ENCODE results near the gene MPPED2. TPM values are rescaled to one million over a fixed set of nuclear protein-coding genes. Genes with fewer than 3 reads are reported as not detected.

The MPPED2 gene
- total RNA-seq, 1 donor from 2014 or later, result 50.2 TPM

DNA sequence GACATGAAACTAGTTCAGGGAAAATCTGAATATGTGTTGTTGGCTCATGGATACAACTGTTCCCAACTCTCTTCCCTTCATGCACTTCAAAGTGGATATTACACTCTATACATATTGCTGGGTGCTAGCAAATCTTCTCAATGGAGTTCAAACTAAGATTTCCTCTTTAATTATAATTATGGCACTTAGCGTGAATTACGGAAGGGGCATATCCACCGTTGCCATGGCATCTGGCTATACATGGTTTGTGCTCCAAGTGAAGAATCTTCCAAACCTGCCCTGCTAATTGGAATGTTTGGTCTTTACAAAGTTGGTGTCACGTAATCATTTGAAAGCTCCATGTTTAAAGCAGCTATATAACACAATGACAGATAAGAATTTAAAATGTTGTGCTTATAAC lies 5.6 kb downstream of the MPPED2 start:
- Mint-ChIP-seq H3K27ac (ENCODE audit: unreplicated experiment) (no peak overlapping the region), H3K4me1 (ENCODE audit: unreplicated experiment) (peaks cover 35% of the 10 kb centered on the region), H3K27me3 (ENCODE audit: unreplicated experiment) (peaks cover 4% of the 10 kb centered on the region), H3K36me3 (ENCODE audit: low read depth, unreplicated experiment) (peaks cover 25% of the 10 kb centered on the region), H3K9me3 (ENCODE audit: unreplicated experiment) (no peaks in the 10 kb centered on the region), H3K4me3 (ENCODE audit: unreplicated experiment) (no peak overlapping the region)
- no peak for DNase-seq (ENCODE audit: low spot score)
- TF ChIP-seq CTCF (IDR thresholded peaks at IDR 0.05; ENCODE audit: unreplicated experiment), result no peak

DNA sequence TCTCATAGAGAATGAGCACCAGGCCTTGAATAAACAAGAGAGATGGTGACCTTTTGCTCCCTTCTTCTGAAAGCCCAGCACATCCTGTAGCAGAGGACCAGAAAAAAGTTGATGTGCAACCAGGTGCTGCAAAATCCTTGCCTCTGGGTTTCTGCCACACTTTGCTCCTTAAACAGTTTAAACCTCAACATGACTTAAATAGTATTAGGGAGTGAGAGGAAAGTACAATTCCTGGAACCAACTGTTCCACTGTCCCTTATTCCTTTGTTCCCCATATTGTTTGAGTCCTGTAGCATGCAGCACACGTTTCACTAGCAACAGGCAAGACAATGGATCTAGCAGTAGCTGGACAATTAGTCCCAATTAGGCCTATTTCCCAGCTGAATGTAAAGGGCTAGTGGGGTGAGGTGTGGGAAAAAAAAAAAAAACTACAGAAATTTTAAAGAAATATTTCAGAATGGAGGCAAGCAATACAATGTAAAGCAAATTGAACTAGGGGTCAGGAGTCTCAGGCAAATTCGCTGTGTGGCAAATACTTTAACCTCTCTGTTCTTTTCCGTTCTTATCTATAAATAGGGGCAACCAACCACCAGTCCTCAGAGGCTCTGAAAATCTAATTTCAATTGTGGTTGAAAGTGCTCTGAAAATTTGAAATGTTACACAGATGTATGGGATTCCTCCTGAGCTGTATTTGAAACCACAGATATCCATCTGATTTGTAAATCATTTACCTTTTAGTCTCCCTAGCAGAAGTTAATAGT lies 6.6 kb downstream of the MPPED2 start:
- Mint-ChIP-seq H3K4me3 (ENCODE audit: unreplicated experiment) (no peak overlapping the region), H3K9me3 (ENCODE audit: unreplicated experiment) (no peaks in the 10 kb centered on the region), H3K4me1 (ENCODE audit: unreplicated experiment) (peaks cover 32% of the 10 kb centered on the region), H3K36me3 (ENCODE audit: low read depth, unreplicated experiment) (peaks cover 22% of the 10 kb centered on the region), H3K27me3 (ENCODE audit: unreplicated experiment) (peaks cover 4% of the 10 kb centered on the region), H3K27ac (ENCODE audit: unreplicated experiment) (no peak overlapping the region)
- TF ChIP-seq CTCF (IDR thresholded peaks at IDR 0.05; ENCODE audit: unreplicated experiment), result no peak
- no peak for DNase-seq (ENCODE audit: low spot score)

DNA sequence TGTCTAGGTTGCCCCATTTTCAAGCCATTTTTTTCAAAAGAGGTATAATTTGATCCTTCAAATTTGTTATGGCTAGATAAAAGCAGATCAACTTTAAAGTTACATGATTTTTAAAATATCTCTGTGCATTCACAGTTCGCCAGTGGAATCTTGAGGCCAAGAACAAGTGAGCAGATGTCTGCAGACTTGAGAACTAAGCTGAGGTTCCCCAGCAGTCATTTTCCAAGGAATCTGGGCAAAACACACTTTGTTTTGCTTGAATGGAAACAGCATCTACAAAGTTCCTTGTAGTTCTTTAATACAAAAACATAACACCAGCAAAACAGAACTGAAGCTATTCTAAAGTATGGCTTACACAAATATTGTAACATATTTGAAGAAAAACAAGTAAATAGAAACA lies 7.7 kb downstream of the MPPED2 start:
- Mint-ChIP-seq H3K4me1 (ENCODE audit: unreplicated experiment) (peaks cover 23% of the 10 kb centered on the region), H3K4me3 (ENCODE audit: unreplicated experiment) (no peak overlapping the region), H3K27ac (ENCODE audit: unreplicated experiment) (no peak overlapping the region), H3K27me3 (ENCODE audit: unreplicated experiment) (no peaks in the 10 kb centered on the region), H3K9me3 (ENCODE audit: unreplicated experiment) (no peaks in the 10 kb centered on the region), H3K36me3 (ENCODE audit: low read depth, unreplicated experiment) (peaks cover 17% of the 10 kb centered on the region)
- no peak for DNase-seq (ENCODE audit: low spot score)
- no peak for TF ChIP-seq CTCF (IDR thresholded peaks at IDR 0.05; ENCODE audit: unreplicated experiment)

GRCh38 chr11:30573951-30574350 lies 12.2 kb downstream of the MPPED2 start:
- Mint-ChIP-seq H3K9me3 (ENCODE audit: unreplicated experiment) (no peaks in the 10 kb centered on the region), H3K36me3 (ENCODE audit: low read depth, unreplicated experiment) (peaks cover 22% of the 10 kb centered on the region), H3K4me3 (ENCODE audit: unreplicated experiment) (no peak overlapping the region), H3K27me3 (ENCODE audit: unreplicated experiment) (no peaks in the 10 kb centered on the region), H3K4me1 (ENCODE audit: unreplicated experiment) (peaks cover 2% of the 10 kb centered on the region), H3K27ac (ENCODE audit: unreplicated experiment) (no peak overlapping the region)
- DNase-seq (ENCODE audit: low spot score), result no peak
- TF ChIP-seq CTCF (IDR thresholded peaks at IDR 0.05; ENCODE audit: unreplicated experiment), result no peak

- no peak for TF ChIP-seq CTCF (IDR thresholded peaks at IDR 0.05; ENCODE audit: unreplicated experiment)
- no peaks in the 10 kb centered on the region for H3K9me3 Mint-ChIP-seq (ENCODE audit: unreplicated experiment)
- DNase-seq (ENCODE audit: low spot score), result no peak
- no peaks in the 10 kb centered on the region for H3K27me3 Mint-ChIP-seq (ENCODE audit: unreplicated experiment)
- no peak overlapping the region for H3K4me3 Mint-ChIP-seq (ENCODE audit: unreplicated experiment)
- H3K27ac Mint-ChIP-seq (ENCODE audit: unreplicated experiment), result no peak overlapping the region
- H3K4me1 Mint-ChIP-seq (ENCODE audit: unreplicated experiment), result peaks cover 23% of the 10 kb centered on the region
- H3K36me3 Mint-ChIP-seq (ENCODE audit: low read depth, unreplicated experiment), result peaks cover 19% of the 10 kb centered on the region
Measured at GRCh38 chr11:30568931-30569330, 17.2 kb downstream of the MPPED2 start.

Data from endothelial cell (in vitro differentiated cells).